HCT116 (cell line): ENCODE data around the gene GALNT7. TPM values are rescaled to one million over a fixed set of nuclear protein-coding genes. Genes with fewer than 3 reads are reported as not detected.

Source experiments
- ATAC-seq: fragments of 200-7000 bp; cut with Tn5 transposase; 2 replicates; pipeline ENCODE4 v1.9.1; 2020; ENCODE audit warnings: mild to moderate bottlenecking, moderate library complexity
- BruUV-seq: library from RNA; stranded (reverse); fragments of 400-500 nt; replicated peaks from 2 replicates; lab custom pipeline; 2021; lab: Mats Ljungman, UMichigan
- CTCF ChIA-PET: fragments of 300-600 bp; sonication (Branson Sonifier 250); formaldehyde crosslinking; loops from one replicate; lab custom pipeline; 2021; ENCODE audit warnings: antibody characterized with exemption; lab: Charles Lee
- POLR2A ChIA-PET: fragments of 300-600, 350-600 bp; sonication (Branson Sonifier 250); formaldehyde crosslinking; loops from one replicate; lab custom pipeline; 2021; ENCODE audit warnings: antibody characterized with exemption; lab: Charles Lee
- RAD21 ChIA-PET, 2 experiments: fragments of 300-600 bp; sonication (Branson Sonifier 250); formaldehyde crosslinking; loops; one replicate each; lab custom pipeline; 2023; ENCODE audit warnings: low total read pairs in 2 of 2; ENCODE audit not compliant: uncharacterized antibody in 2 of 2, unreplicated experiment in 2 of 2, low non-redundant PET in 1 of 2; lab: Charles Lee
- DNase-seq: peaks from one replicate; pipeline ENCODE4 v3.0.0-alpha.2; 2010; ENCODE audit warnings: low read depth, low spot score
- H2AFZ ChIP-seq: fragments of 200-600 bp; shearing (Covaris generic), sonication (generic); 2 replicates; pipeline ENCODE4 v1.6.1; 2017; ENCODE audit warnings: low read depth, mixed run types, mixed read lengths, antibody characterized with exemption, low read length; ENCODE audit not compliant: poor library complexity, severe bottlenecking
- H3K27ac ChIP-seq: 2 replicates; pipeline ENCODE4 v1.5.1; 2012; ENCODE audit warnings: low read depth, low read length
- H3K27me3 ChIP-seq: fragments of 200-600 bp; sonication (generic); 2 replicates; pipeline ENCODE4 v1.6.1; 2016; ENCODE audit warnings: mixed run types, low read length, mixed read lengths; ENCODE audit not compliant: insufficient read depth
- H3K36me3 ChIP-seq, 2 experiments: fragments of 200-500 bp in 1 of 2; fragments of 200-600 bp in 1 of 2; sonication (Bioruptor generic) in 1 of 2; sonication (generic) in 1 of 2; 2 replicates each; pipeline versions ENCODE4 v1.5.1 to v1.6.1; 2014 to 2016; ENCODE audit warnings: low read length in 2 of 2, inconsistent platforms in 1 of 2, mixed read lengths in 1 of 2, mixed run types in 1 of 2; ENCODE audit not compliant: insufficient read depth in 2 of 2, control insufficient read depth in 1 of 2
- H3K4me1 ChIP-seq, 2 experiments: fragments of 200-600 bp in 1 of 2; sonication (generic) in 1 of 2; 2 replicates each; pipeline versions ENCODE4 v1.5.1 to v1.6.1; 2012 to 2017; ENCODE audit warnings: low read length in 2 of 2, inconsistent platforms in 1 of 2, mild to moderate bottlenecking in 1 of 2, mixed read lengths in 1 of 2, mixed run types in 1 of 2, moderate library complexity in 1 of 2; ENCODE audit not compliant: insufficient read depth in 2 of 2, control insufficient read depth in 1 of 2
- H3K4me2 ChIP-seq: fragments of 200-600 bp; sonication (generic); 2 replicates; pipeline ENCODE4 v1.6.1; 2017; ENCODE audit warnings: mixed run types, low read length, mixed read lengths
- H3K4me3 ChIP-seq, 2 experiments: fragments of 200-600 bp in 1 of 2; sonication (generic) in 1 of 2; replicated peaks in 1 of 2; 2 replicates each; pipeline ENCODE4 v1.5.1; 2011 to 2016; ENCODE audit warnings: low read length in 2 of 2, control low read depth in 1 of 2, low read depth in 1 of 2, mild to moderate bottlenecking in 1 of 2, mixed read lengths in 1 of 2, mixed run types in 1 of 2
- H3K79me2 ChIP-seq: fragments of 200-600 bp; sonication (generic); 2 replicates; pipeline ENCODE4 v1.6.1; 2017; ENCODE audit warnings: mild to moderate bottlenecking, mixed run types, low read length, moderate library complexity, mixed read lengths; ENCODE audit not compliant: insufficient read depth
- H3K9ac ChIP-seq: fragments of 200-600 bp; sonication (generic); 2 replicates; pipeline ENCODE4 v1.6.1; 2016; ENCODE audit warnings: low read length, mixed read lengths
- H3K9me2 ChIP-seq: fragments of 200-600 bp; sonication (generic), shearing (Covaris generic); 2 replicates; pipeline ENCODE4 v1.6.1; 2017; ENCODE audit warnings: mixed run types, mild to moderate bottlenecking, moderate library complexity; ENCODE audit not compliant: insufficient read depth
- H3K9me3 ChIP-seq, 2 experiments: fragments of 200-500 bp in 1 of 2; fragments of 200-600 bp in 1 of 2; sonication (Bioruptor generic) in 1 of 2; sonication (generic) in 1 of 2; 2 replicates each; pipeline ENCODE4 v1.6.1; 2014 to 2017; ENCODE audit warnings: low read length in 2 of 2, mixed read lengths in 2 of 2, inconsistent platforms in 1 of 2, low read depth in 1 of 2, mild to moderate bottlenecking in 1 of 2, mixed run types in 1 of 2, moderate library complexity in 1 of 2; ENCODE audit not compliant: control insufficient read depth in 1 of 2, insufficient read depth in 1 of 2
- H4K20me1 ChIP-seq: fragments of 200-600 bp; sonication (generic), shearing (Covaris generic); 2 replicates; pipeline ENCODE4 v1.6.1; 2017; ENCODE audit warnings: mixed run types, mild to moderate bottlenecking, moderate library complexity; ENCODE audit not compliant: insufficient read depth
- CBX3 ChIP-seq: IDR thresholded peaks from 2 replicates; pipeline ENCODE4 v1.6.1; 2012; ENCODE audit warnings: low read depth
- EGR1 ChIP-seq: IDR thresholded peaks from 2 replicates; pipeline ENCODE4 v1.6.1; 2012; ENCODE audit warnings: low read depth
- ELF1 ChIP-seq: IDR thresholded peaks from 2 replicates; pipeline ENCODE4 v1.6.1; 2012; ENCODE audit warnings: low read depth, borderline replicate concordance
- EZH2 ChIP-seq: fragments of 200-600 bp; sonication (generic); IDR thresholded peaks from 2 replicates; pipeline ENCODE4 v1.6.1; 2017; ENCODE audit warnings: antibody characterized with exemption, mixed run types
- EZH2phosphoT487 ChIP-seq: fragments of 200-600 bp; IDR thresholded peaks from 2 replicates; pipeline ENCODE4 v1.6.1; 2018; ENCODE audit warnings: antibody characterized with exemption, borderline replicate concordance
- FOSL1 ChIP-seq: IDR thresholded peaks from 2 replicates; pipeline ENCODE4 v1.6.1; 2012; ENCODE audit warnings: low read depth
- JUND ChIP-seq: IDR thresholded peaks from 2 replicates; pipeline ENCODE4 v1.6.1; 2012
- POLR2A ChIP-seq: IDR thresholded peaks from 2 replicates; pipeline ENCODE4 v1.7.0; 2011; ENCODE audit warnings: borderline replicate concordance; ENCODE audit not compliant: insufficient read depth, insufficient read length; ENCODE audit errors: extremely low read depth
- POLR2AphosphoS5 ChIP-seq: IDR thresholded peaks from 2 replicates; pipeline ENCODE4 v1.6.1; 2011; ENCODE audit warnings: mild to moderate bottlenecking, low read depth, low read length, moderate library complexity
- SIN3A ChIP-seq: IDR thresholded peaks from 2 replicates; pipeline ENCODE4 v1.6.1; 2012; ENCODE audit warnings: low read depth
- SP1 ChIP-seq: IDR thresholded peaks from 2 replicates; pipeline ENCODE4 v1.6.1; 2012; ENCODE audit warnings: low read depth
- SRF ChIP-seq: IDR thresholded peaks from 2 replicates; pipeline ENCODE4 v1.6.1; 2012; ENCODE audit warnings: low read depth
- YY1 ChIP-seq: IDR thresholded peaks from 2 replicates; pipeline ENCODE4 v1.6.1; 2011; ENCODE audit warnings: low read length, low read depth, moderate library complexity, mild to moderate bottlenecking; ENCODE audit not compliant: insufficient replicate concordance; ENCODE audit errors: extremely low read depth
- ZFX ChIP-seq: fragments of 450-650 bp; IDR thresholded peaks from 2 replicates; pipeline ENCODE4 v1.6.1; 2017
- ZNF274 ChIP-seq: fragments of 200-500 bp; sonication (Bioruptor generic); IDR thresholded peaks from 2 replicates; pipeline ENCODE4 v1.6.1; 2014; ENCODE audit warnings: mild to moderate bottlenecking, low read depth, low read length, inconsistent platforms
- intact Hi-C: fragments of 100-400 bp; cut with micrococcal nuclease; formaldehyde crosslinking; loops from 2 replicates; pipeline ENCODE4 v1.10.0; 2022
- total RNA-seq: library from RNA; stranded (reverse); gene quantifications from one replicate; pipeline ENCODE4 v1.2.1, GENCODE V29; 2021; ENCODE audit not compliant: unreplicated experiment
- TF ChIP-seq, protein P1 (sequence below): IDR thresholded peaks from 2 replicates; pipeline ENCODE4 v1.6.1; 2011; ENCODE audit warnings: mild to moderate bottlenecking, low read length, moderate library complexity; ENCODE audit not compliant: insufficient replicate concordance; ENCODE audit errors: extremely low read depth
- TF ChIP-seq, protein P2 (sequence below): IDR thresholded peaks from 2 replicates; pipeline ENCODE4 v1.6.1; 2012; ENCODE audit warnings: low read depth

The GALNT7 gene
- total RNA-seq, 1 experiment from 2014 or later, result 21.3 TPM

DNA sequence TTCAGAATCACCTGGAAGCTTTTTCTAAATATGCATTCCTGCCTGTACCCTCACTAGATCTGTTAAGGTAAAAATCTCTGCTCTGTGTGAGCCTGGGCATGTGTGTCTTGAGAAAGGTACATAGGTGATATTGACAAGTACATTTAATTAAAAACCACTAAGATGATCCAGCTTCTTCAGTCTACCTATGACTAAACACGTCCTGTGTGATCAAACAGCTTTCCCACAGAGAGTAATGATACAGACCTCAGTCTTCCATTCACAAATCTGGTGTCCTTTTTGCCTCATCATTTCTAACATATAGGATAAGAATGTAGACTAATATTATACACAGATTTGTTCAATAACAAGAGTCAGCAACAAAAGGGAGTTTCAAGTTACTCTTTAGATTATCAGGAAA lies 42.6 kb downstream of the GALNT7 start:
- H3K36me3 ChIP-seq, result no peaks in the 10 kb centered on the region
- H3K4me2 ChIP-seq, result peak overlapping the region; percentile 70
- peak overlapping the region in 1 of 2 experiments; percentile 27; a peak in 2 of 4 replicates for H3K4me3 ChIP-seq
- intact Hi-C loops, result no loop called here
- H3K27me3 ChIP-seq, result no peaks in the 10 kb centered on the region
- CTCF ChIA-PET, result no interaction called here
- peaks cover 46 to 79% of the 10 kb centered on the region in 2 experiments for H3K4me1 ChIP-seq
- H3K9ac ChIP-seq, result peak overlapping the region; percentile 56
- H3K9me3 ChIP-seq, result no peaks in the 10 kb centered on the region
- peak overlapping the region; percentile 59; the same call in 1 of the 2 replicates for H3K27ac ChIP-seq
- no TSS peak for BruUV-seq
- no peaks in the 10 kb centered on the region for H3K9me2 ChIP-seq
- peak; percentile 39 for ATAC-seq
- no peak for DNase-seq
- H2AFZ ChIP-seq, result no peak overlapping the region
- no peak for TF ChIP-seq SIN3A
- no peak for TF ChIP-seq JUND
- TF ChIP-seq FOSL1, result 0 out of 2 replicates have a peak, but pooled peaks have one; percentile 14
- no peak for TF ChIP-seq EGR1
- no peak for TF ChIP-seq SP1
- RAD21 ChIA-PET, result no interaction called here
- POLR2A ChIA-PET, result interaction anchor here (1.0 kb wide), 1 partner anchor 29 kb away, joined by 3 read pairs; no protein-coding TSS in a partner anchor
- no peaks in the 10 kb centered on the region for H4K20me1 ChIP-seq
- H3K79me2 ChIP-seq, result peaks cover 67% of the 10 kb centered on the region

DNA sequence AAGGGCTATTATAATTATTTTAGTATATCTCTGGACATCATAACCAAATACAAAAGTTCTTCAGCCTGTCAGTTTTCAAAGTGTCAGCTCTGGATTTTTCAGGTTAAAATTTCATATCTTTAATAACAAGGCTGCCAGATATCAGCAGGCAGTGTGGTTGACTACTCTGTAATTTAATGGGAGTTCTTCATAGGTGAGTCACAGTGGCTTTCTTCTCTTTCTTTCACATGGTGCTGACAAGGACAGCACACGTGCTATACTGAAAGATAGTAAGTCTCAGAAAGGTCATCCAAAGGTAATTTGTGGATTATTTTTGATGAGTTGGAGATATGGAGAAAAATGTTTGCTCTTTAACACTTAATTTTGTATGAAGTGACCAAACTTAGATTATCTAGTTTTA lies 43.2 kb downstream of the GALNT7 start:
- Histone ChIP-seq H3K4me3 (peak overlapping the region in 1 of 2 experiments; percentile 27; a peak in 2 of 4 replicates), H3K27ac (peak overlapping the region; percentile 59; the same call in 1 of the 2 replicates), H3K9ac (peak overlapping the region; percentile 56), H4K20me1 (no peaks in the 10 kb centered on the region), H3K36me3 (no peaks in the 10 kb centered on the region), H3K27me3 (no peaks in the 10 kb centered on the region), H2AFZ (no peak overlapping the region), H3K9me3 (no peaks in the 10 kb centered on the region), H3K4me1 (peaks cover 46 to 78% of the 10 kb centered on the region in 2 experiments), H3K9me2 (no peaks in the 10 kb centered on the region), H3K4me2 (peak overlapping the region; percentile 70), H3K79me2 (peaks cover 65% of the 10 kb centered on the region)
- ChIA-PET POLR2A (no interaction called here), RAD21 (no interaction called here), CTCF (no interaction called here)
- ATAC-seq (peak; percentile 82), DNase-seq (peak; percentile 73)
- intact Hi-C loops, result no loop called here
- BruUV-seq, result no TSS peak
- TF ChIP-seq SIN3A, result peak; percentile 88
- peak; percentile 61 for TF ChIP-seq SRF
- TF ChIP-seq FOSL1, result peak; percentile 88
- no peak for TF ChIP-seq ZNF274
- TF ChIP-seq EZH2phosphoT487, result no peak
- TF ChIP-seq, protein P1, sequence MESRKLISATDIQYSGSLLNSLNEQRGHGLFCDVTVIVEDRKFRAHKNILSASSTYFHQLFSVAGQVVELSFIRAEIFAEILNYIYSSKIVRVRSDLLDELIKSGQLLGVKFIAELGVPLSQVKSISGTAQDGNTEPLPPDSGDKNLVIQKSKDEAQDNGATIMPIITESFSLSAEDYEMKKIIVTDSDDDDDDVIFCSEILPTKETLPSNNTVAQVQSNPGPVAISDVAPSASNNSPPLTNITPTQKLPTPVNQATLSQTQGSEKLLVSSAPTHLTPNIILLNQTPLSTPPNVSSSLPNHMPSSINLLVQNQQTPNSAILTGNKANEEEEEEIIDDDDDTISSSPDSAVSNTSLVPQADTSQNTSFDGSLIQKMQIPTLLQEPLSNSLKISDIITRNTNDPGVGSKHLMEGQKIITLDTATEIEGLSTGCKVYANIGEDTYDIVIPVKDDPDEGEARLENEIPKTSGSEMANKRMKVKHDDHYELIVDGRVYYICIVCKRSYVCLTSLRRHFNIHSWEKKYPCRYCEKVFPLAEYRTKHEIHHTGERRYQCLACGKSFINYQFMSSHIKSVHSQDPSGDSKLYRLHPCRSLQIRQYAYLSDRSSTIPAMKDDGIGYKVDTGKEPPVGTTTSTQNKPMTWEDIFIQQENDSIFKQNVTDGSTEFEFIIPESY, result no peak
- TF ChIP-seq ELF1, result peak; percentile 14; the same call in 1 of the 2 replicates
- peak; percentile 33; the same call in 1 of the 2 replicates for TF ChIP-seq POLR2AphosphoS5
- TF ChIP-seq, protein P2, sequence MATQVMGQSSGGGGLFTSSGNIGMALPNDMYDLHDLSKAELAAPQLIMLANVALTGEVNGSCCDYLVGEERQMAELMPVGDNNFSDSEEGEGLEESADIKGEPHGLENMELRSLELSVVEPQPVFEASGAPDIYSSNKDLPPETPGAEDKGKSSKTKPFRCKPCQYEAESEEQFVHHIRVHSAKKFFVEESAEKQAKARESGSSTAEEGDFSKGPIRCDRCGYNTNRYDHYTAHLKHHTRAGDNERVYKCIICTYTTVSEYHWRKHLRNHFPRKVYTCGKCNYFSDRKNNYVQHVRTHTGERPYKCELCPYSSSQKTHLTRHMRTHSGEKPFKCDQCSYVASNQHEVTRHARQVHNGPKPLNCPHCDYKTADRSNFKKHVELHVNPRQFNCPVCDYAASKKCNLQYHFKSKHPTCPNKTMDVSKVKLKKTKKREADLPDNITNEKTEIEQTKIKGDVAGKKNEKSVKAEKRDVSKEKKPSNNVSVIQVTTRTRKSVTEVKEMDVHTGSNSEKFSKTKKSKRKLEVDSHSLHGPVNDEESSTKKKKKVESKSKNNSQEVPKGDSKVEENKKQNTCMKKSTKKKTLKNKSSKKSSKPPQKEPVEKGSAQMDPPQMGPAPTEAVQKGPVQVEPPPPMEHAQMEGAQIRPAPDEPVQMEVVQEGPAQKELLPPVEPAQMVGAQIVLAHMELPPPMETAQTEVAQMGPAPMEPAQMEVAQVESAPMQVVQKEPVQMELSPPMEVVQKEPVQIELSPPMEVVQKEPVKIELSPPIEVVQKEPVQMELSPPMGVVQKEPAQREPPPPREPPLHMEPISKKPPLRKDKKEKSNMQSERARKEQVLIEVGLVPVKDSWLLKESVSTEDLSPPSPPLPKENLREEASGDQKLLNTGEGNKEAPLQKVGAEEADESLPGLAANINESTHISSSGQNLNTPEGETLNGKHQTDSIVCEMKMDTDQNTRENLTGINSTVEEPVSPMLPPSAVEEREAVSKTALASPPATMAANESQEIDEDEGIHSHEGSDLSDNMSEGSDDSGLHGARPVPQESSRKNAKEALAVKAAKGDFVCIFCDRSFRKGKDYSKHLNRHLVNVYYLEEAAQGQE, result peak; percentile 35
- TF ChIP-seq JUND, result peak; percentile 91
- TF ChIP-seq POLR2A, result no peak
- no peak for TF ChIP-seq EZH2
- TF ChIP-seq YY1, result no peak
- TF ChIP-seq ZFX, result no peak
- peak; percentile 79 for TF ChIP-seq CBX3
